ENCODE results near the gene FBXL16.
A peak's percentile ranks its signal among the peaks of the same experiment; 100 is the strongest.

FBXL16 gene

DNA sequence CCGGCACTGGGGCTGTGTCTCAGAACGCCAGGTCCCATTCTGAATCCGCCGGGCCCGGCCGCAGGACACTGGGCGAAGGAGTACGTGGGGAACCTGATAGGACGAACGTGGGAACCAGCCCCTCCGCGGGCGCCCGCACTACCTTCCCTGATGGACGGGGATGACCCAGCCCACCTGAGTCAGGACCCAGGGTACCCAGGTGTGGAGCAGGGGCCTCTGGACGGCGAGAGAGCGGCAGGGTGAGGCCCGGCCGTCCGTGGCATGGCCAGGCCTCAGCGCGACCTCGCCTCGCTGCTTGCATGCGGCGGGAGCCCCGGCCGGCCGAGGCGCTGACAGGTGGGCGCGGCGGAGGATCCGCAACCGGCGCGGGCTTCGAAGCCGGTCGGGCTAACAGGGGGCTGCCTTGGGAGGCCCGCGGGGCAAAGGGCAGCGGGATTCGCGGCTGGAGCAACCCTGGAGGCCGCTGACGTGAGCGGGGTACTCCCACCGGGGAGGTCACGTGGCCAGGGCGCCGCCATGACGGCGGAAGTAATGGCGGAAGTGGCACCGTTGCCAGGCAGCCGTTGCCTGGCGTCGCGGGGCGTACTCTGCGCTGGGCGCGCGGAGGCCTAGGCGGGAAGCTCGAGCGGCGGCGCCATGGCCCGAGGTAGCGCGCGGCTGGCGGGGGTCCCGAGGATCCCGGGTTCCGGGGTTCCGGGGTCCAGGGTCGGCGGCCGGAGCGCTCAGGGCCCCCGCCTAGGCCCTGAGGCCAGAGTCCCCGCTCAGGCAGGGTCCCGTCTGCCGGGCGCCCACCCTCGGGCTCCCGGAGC lies 56.6 kb downstream of the FBXL16 start, which contains the start of gene WDR90:
Gene WDR90, plus strand, starts transcription at position 585 of the 809 bp plus-strand sequence. Its CDS starts 52 bp downstream, at position 637.
- H3K9me3 ChIP-seq (ENCODE audit: control insufficient read depth, low read length) = no peaks in the 10 kb centered on the region
- no peak for TF ChIP-seq CTCF (IDR thresholded peaks at IDR 0.05)
- H3K4me1 ChIP-seq = peaks cover 35% of the 10 kb centered on the region

DNA sequence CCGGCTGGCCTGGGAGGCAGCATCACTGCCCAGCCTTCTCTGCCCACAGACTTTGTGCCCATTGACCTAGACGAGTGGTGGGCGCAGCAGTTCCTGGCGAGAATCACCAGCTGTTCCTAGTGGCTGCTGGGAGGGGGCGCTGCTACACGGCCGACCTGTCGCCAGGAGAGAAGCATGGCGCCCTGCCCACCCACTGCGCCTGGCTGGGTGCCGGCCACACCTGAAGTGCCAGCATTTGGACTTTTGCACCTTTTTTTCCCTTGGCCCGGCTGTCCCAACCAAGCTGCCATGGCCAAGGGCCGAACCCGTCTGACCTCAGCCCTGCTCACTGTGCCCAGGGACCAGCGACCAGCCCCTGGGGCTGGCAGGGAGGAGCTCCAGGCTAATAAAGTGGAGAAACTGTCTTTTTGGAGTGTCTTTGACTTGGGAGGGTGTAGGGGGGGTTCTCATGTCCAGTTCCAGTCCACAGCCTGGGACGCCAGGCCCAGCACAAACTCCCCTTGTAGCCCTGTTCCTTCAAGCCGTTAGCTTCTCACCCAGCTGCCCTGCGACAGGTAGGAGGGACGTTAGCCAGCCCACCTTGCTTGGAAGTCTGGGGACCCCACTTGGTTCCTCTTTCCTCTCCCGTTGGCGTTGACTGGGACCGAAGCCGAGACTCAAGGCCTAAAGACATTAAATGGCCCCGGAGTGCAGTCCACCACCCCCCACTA lies 57.4 kb downstream of the FBXL16 start:
- H3K27me3 ChIP-seq (ENCODE audit: control insufficient read depth, insufficient read depth, low read length) = no peaks in the 10 kb centered on the region
- no peaks in the 10 kb centered on the region for H3K9me3 ChIP-seq (ENCODE audit: control insufficient read depth, low read length)
- no peak overlapping the region for H3K9ac ChIP-seq
- peak overlapping the region; percentile 80 for H3K27ac ChIP-seq
- peak overlapping the region; percentile 53 for H3K4me3 ChIP-seq (ENCODE audit: low read depth, low read length)
- peak overlapping the region; percentile 82 for H2AFZ ChIP-seq
- TF ChIP-seq CTCF (IDR thresholded peaks at IDR 0.05) = peak; percentile 27
- H3K4me2 ChIP-seq (ENCODE audit: low read length) = peak overlapping the region; percentile 85
- peaks cover 27% of the 10 kb centered on the region for H3K79me2 ChIP-seq
- peaks cover 39% of the 10 kb centered on the region for H3K4me1 ChIP-seq
- no peaks in the 10 kb centered on the region for H3K36me3 ChIP-seq (ENCODE audit: control insufficient read depth, insufficient read depth, low read length)

More for the DNA sequence above, 56.6 kb downstream of the FBXL16 start, which contains the start of gene WDR90:
- Histone ChIP-seq H3K36me3 (ENCODE audit: control insufficient read depth, insufficient read depth, low read length) (no peaks in the 10 kb centered on the region), H3K79me2 (peaks cover 21% of the 10 kb centered on the region), H3K9ac (peak within 1 kb of the TSS; percentile 57), H3K27ac (peak within 1 kb of the TSS; percentile 80), H3K4me2 (ENCODE audit: low read length) (peak within 1 kb of the TSS; percentile 85), H3K27me3 (ENCODE audit: control insufficient read depth, insufficient read depth, low read length) (no peaks in the 10 kb centered on the region), H2AFZ (peak within 1 kb of the TSS; percentile 82), H3K4me3 (ENCODE audit: low read depth, low read length) (peak within 1 kb of the TSS; percentile 53)

GRCh38 chr16:647173-647902 lies 58.3 kb downstream of the FBXL16 start:
- H3K36me3 ChIP-seq (ENCODE audit: control insufficient read depth, insufficient read depth, low read length) = no peaks in the 10 kb centered on the region
- no peak for TF ChIP-seq CTCF (IDR thresholded peaks at IDR 0.05)
- no peaks in the 10 kb centered on the region for H3K9me3 ChIP-seq (ENCODE audit: control insufficient read depth, low read length)
- H3K27me3 ChIP-seq (ENCODE audit: control insufficient read depth, insufficient read depth, low read length) = no peaks in the 10 kb centered on the region
- H2AFZ ChIP-seq = no peak overlapping the region
- H3K4me3 ChIP-seq (ENCODE audit: low read depth, low read length) = no peak overlapping the region
- peaks cover 46% of the 10 kb centered on the region for H3K4me1 ChIP-seq
- peaks cover 34% of the 10 kb centered on the region for H3K79me2 ChIP-seq
- H3K4me2 ChIP-seq (ENCODE audit: low read length) = no peak overlapping the region
- no peak overlapping the region for H3K27ac ChIP-seq
- no peak overlapping the region for H3K9ac ChIP-seq

DNA sequence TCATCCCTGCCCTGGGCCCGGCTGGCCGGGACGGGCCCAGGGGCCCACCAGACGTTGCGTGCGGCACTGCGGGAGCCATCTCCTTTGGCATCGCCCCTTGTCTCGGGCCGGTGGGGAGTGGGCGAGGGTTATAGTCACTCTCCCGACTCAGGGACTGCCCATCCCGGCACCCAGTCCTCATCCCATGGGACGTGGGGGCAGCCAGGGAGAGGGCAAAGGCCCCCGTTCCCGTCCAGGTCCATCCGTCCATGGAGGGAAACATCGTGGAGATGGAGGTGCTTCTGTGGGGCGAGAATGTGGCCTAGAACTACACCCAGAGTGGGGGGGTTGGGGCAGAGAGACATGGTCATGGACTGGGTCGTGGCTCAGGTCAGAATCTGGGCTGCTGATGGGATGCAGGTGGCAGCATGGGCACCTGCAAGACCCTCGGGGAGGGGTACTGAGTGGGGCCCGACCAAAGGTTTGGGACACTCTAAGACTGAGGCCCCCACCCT lies 58.9 kb downstream of the FBXL16 start:
- H3K27ac ChIP-seq = peak overlapping the region; percentile 17
- no peaks in the 10 kb centered on the region for H3K36me3 ChIP-seq (ENCODE audit: control insufficient read depth, insufficient read depth, low read length)
- H2AFZ ChIP-seq = no peak overlapping the region
- H3K27me3 ChIP-seq (ENCODE audit: control insufficient read depth, insufficient read depth, low read length) = no peaks in the 10 kb centered on the region
- no peak overlapping the region for H3K4me2 ChIP-seq (ENCODE audit: low read length)
- TF ChIP-seq CTCF (IDR thresholded peaks at IDR 0.05) = no peak
- H3K4me3 ChIP-seq (ENCODE audit: low read depth, low read length) = no peak overlapping the region
- no peak overlapping the region for H3K9ac ChIP-seq
- peaks cover 46% of the 10 kb centered on the region for H3K4me1 ChIP-seq
- H3K79me2 ChIP-seq = peaks cover 34% of the 10 kb centered on the region
- H3K9me3 ChIP-seq (ENCODE audit: control insufficient read depth, low read length) = no peaks in the 10 kb centered on the region

All from parathyroid adenoma (tissue), 2 donors.